H9 (cell line): Measurements from ENCODE around the gene LPAR1. TPM values are rescaled to one million over a fixed set of nuclear protein-coding genes. Genes with fewer than 3 reads are reported as not detected.

Experiments
- DNase-seq: peaks from one replicate; pipeline ENCODE4 v3.0.0-alpha.2; 2017
- H2AFZ ChIP-seq: one replicate; pipeline ENCODE4 v1.6.1; 2013; ENCODE audit warnings: mild to moderate bottlenecking, low read length, control low read depth, moderate library complexity
- H2AK5ac ChIP-seq: 2 replicates; pipeline ENCODE4 v1.6.1; 2013; ENCODE audit warnings: low read length, control low read depth, mixed read lengths; ENCODE audit not compliant: insufficient read length
- H2BK120ac ChIP-seq: one replicate; pipeline ENCODE4 v1.6.1; 2013; ENCODE audit warnings: low read depth, mild to moderate bottlenecking, low read length, control low read depth, inconsistent platforms; ENCODE audit not compliant: poor library complexity, severe bottlenecking
- H2BK12ac ChIP-seq: 2 replicates; pipeline ENCODE4 v1.6.1; 2013; ENCODE audit warnings: low read length, control low read depth, mixed read lengths, low read depth; ENCODE audit not compliant: insufficient read length
- H2BK15ac ChIP-seq: 2 replicates; pipeline ENCODE4 v1.6.1; 2013; ENCODE audit warnings: low read depth, low read length, control low read depth
- H2BK20ac ChIP-seq: one replicate; pipeline ENCODE4 v1.6.1; 2013; ENCODE audit warnings: low read depth, mild to moderate bottlenecking, low read length, control low read depth, inconsistent platforms; ENCODE audit not compliant: poor library complexity, severe bottlenecking
- H2BK5ac ChIP-seq: 2 replicates; pipeline ENCODE4 v1.6.1; 2013; ENCODE audit warnings: low read length, control low read depth, mixed read lengths; ENCODE audit not compliant: insufficient read length
- H3K14ac ChIP-seq: 2 replicates; pipeline ENCODE4 v1.6.1; 2013; ENCODE audit warnings: low read length, control low read depth; ENCODE audit not compliant: insufficient read depth
- H3K18ac ChIP-seq: 2 replicates; pipeline ENCODE4 v1.6.1; 2013; ENCODE audit warnings: low read depth, mild to moderate bottlenecking, mixed read lengths, low read length, control low read depth; ENCODE audit not compliant: insufficient read length
- H3K23ac ChIP-seq: 2 replicates; pipeline ENCODE4 v1.6.1; 2013; ENCODE audit warnings: low read length, control low read depth, mixed read lengths, low read depth; ENCODE audit not compliant: insufficient read length
- H3K23me2 ChIP-seq: 2 replicates; pipeline ENCODE4 v1.6.1; 2013; ENCODE audit warnings: low read depth, mild to moderate bottlenecking, mixed read lengths, low read length, control low read depth; ENCODE audit not compliant: insufficient read length, poor library complexity, severe bottlenecking
- H3K27ac ChIP-seq: 2 replicates; pipeline ENCODE4 v1.5.1; 2013; ENCODE audit warnings: low read length, control low read depth, mixed read lengths, low read depth; ENCODE audit not compliant: insufficient read length
- H3K27me3 ChIP-seq: 2 replicates; pipeline ENCODE4 v1.6.1; 2013; ENCODE audit warnings: low read length, control low read depth, inconsistent platforms; ENCODE audit not compliant: insufficient read depth
- H3K4ac ChIP-seq: 2 replicates; pipeline ENCODE4 v1.6.1; 2013; ENCODE audit warnings: low read depth, mild to moderate bottlenecking, control low read depth, inconsistent platforms, low read length, moderate library complexity
- H3K4me1 ChIP-seq: 2 replicates; pipeline ENCODE4 v1.6.1; 2013; ENCODE audit warnings: low read length, control low read depth, inconsistent platforms; ENCODE audit not compliant: insufficient read depth
- H3K4me2 ChIP-seq: 2 replicates; pipeline ENCODE4 v1.6.1; 2013; ENCODE audit warnings: low read length, control low read depth, mixed read lengths; ENCODE audit not compliant: insufficient read length, insufficient read depth
- H3K56ac ChIP-seq: 2 replicates; pipeline ENCODE4 v1.6.1; 2013; ENCODE audit warnings: low read depth, mild to moderate bottlenecking, mixed read lengths, low read length, control low read depth; ENCODE audit not compliant: insufficient read length
- H3K79me1 ChIP-seq: 2 replicates; pipeline ENCODE4 v1.6.1; 2013; ENCODE audit warnings: low read depth, mild to moderate bottlenecking, moderate library complexity, low read length, control low read depth, inconsistent platforms; ENCODE audit not compliant: insufficient read depth, poor library complexity, severe bottlenecking
- H3K79me2 ChIP-seq: 2 replicates; pipeline ENCODE4 v1.6.1; 2013; ENCODE audit warnings: low read length, control low read depth, inconsistent platforms; ENCODE audit not compliant: insufficient read depth
- H3K9ac ChIP-seq: 2 replicates; pipeline ENCODE4 v1.6.1; 2013; ENCODE audit warnings: low read length, control low read depth, mixed read lengths; ENCODE audit not compliant: insufficient read length; ENCODE audit errors: extremely low read depth
- H3K9me3 ChIP-seq: one replicate; pipeline ENCODE4 v1.6.1; 2013; ENCODE audit warnings: low read depth, low read length, inconsistent platforms; ENCODE audit not compliant: control insufficient read depth
- H3T11ph ChIP-seq: one replicate; pipeline ENCODE4 v1.6.1; 2013; ENCODE audit warnings: mild to moderate bottlenecking, low read length, control low read depth, inconsistent platforms
- H4K20me1 ChIP-seq: one replicate; pipeline ENCODE4 v1.6.1; 2013; ENCODE audit not compliant: control insufficient read depth, insufficient read length, insufficient read depth
- H4K5ac ChIP-seq: 2 replicates; pipeline ENCODE4 v1.6.1; 2013; ENCODE audit warnings: low read depth, mild to moderate bottlenecking, mixed read lengths, low read length, control low read depth; ENCODE audit not compliant: insufficient read length
- H4K8ac ChIP-seq: replicated peaks from 2 replicates; pipeline ENCODE4 v1.6.1; 2013; ENCODE audit warnings: low read length, control low read depth, mixed read lengths, low read depth; ENCODE audit not compliant: insufficient read length
- H4K91ac ChIP-seq: 2 replicates; pipeline ENCODE4 v1.6.1; 2013; ENCODE audit warnings: low read depth, mild to moderate bottlenecking, moderate library complexity, mixed read lengths, low read length, control low read depth; ENCODE audit not compliant: insufficient read length
- H3K27ac Mint-ChIP-seq, 3 experiments: 2 replicates in 2 of 3; 3 replicates in 1 of 3; pipeline ENCODE4 v1.8.0; 2020 to 2021; ENCODE audit warnings: mixed read lengths in 3 of 3, mild to moderate bottlenecking in 1 of 3, moderate library complexity in 1 of 3
- H3K27me3 Mint-ChIP-seq: 2 replicates; pipeline ENCODE4 v1.8.0; 2021; ENCODE audit warnings: low read depth, mild to moderate bottlenecking, moderate library complexity, mixed read lengths
- H3K36me3 Mint-ChIP-seq, 3 experiments: 2 replicates in 2 of 3; 3 replicates in 1 of 3; pipeline ENCODE4 v1.8.0; 2020 to 2021; ENCODE audit warnings: low read depth in 3 of 3, mixed read lengths in 3 of 3; ENCODE audit not compliant: insufficient read depth in 1 of 3
- H3K4me1 Mint-ChIP-seq, 2 experiments: 2 replicates each; pipeline ENCODE4 v1.8.0; 2020; ENCODE audit warnings: mixed read lengths in 2 of 2
- H3K4me3 Mint-ChIP-seq, 2 experiments: 2 replicates in 1 of 2; 3 replicates in 1 of 2; pipeline ENCODE4 v1.8.0; 2020 to 2021; ENCODE audit warnings: mild to moderate bottlenecking in 2 of 2, mixed read lengths in 2 of 2, moderate library complexity in 1 of 2
- H3K9me3 Mint-ChIP-seq, 2 experiments: 2 replicates in 1 of 2; 3 replicates in 1 of 2; pipeline ENCODE4 v1.8.0; 2020; ENCODE audit warnings: mild to moderate bottlenecking in 2 of 2, mixed read lengths in 2 of 2, moderate library complexity in 1 of 2
- WGBS: extraction: QIAGEN DNeasy Blood & Tissue Kit; methylation state at CpG from one replicate; pipeline ENCODE4 v1.1.7; 2013; ENCODE audit warnings: missing lambda C conversion rate, low lambda C conversion rate, mixed read lengths; ENCODE audit not compliant: insufficient read length; ENCODE audit errors: extremely low coverage; 5-methylcytosine and 5-hydroxymethylcytosine counted together
- total RNA-seq: library from RNA; stranded (reverse); gene quantifications from 2 replicates; pipeline ENCODE4 v1.2.1, GENCODE V29; 2021
- TF ChIP-seq, protein P1 (sequence below): fragments of 200-600 bp; sonication (generic); conservative IDR thresholded peaks from 3 replicates; pipeline ENCODE4 v1.8.0; 2021; ENCODE audit warnings: antibody characterized with exemption, mild to moderate bottlenecking

Gene LPAR1
- total RNA-seq, 1 experiment from 2014 or later = 1.3 TPM

DNA sequence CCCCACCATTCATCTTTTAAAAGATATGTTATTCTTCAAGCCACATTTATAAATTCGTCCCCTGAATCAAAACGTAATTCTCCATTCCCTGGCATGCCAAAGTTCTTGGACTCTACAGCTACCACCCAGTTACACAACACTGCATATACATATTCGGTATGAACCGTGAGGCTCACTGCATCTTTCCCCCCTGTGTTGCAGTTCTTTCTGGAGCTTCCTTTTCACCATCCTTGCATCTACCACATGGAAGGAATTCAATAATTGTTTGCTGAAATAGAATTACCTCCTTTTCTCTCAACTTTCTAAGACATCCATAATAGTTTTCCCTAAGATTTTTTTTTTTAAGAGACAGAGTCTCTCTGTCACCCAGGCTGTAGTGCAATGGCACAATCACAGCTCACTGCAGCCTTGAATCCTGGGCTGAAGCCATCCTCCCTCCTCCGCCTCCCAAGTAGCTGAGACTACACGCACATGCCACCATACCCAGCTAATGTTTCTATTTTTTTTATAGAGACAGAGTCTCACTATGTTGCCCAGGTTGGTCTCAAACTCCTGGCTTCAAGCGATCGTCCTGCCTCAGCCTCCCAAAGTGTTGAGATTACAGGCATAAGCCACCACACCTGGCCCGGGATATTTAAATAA is 3.3 kb downstream of the LPAR1 start:
- Histone ChIP-seq H3K4me1 (peaks cover 2% of the 10 kb centered on the region; the same call in 1 of the 2 replicates), H2BK5ac (no peak overlapping the region), H3K4me2 (no peak overlapping the region), H3K23ac (no peak overlapping the region), H4K5ac (no peak overlapping the region), H3K79me1 (no peaks in the 10 kb centered on the region), H2BK15ac (no peak overlapping the region), H3K9ac (no peak overlapping the region), H3K56ac (no peak overlapping the region), H4K8ac (no peak overlapping the region), H4K20me1 (no peaks in the 10 kb centered on the region), H2BK12ac (no peak overlapping the region), H3K27ac (no peak overlapping the region), H4K91ac (no peak overlapping the region), H2BK120ac (no peak overlapping the region), H3K27me3 (peaks cover 10% of the 10 kb centered on the region; the same call in 1 of the 2 replicates), H3K4ac (no peak overlapping the region), H2AK5ac (no peak overlapping the region), H3K23me2 (peaks cover 11% of the 10 kb centered on the region), H3K18ac (no peak overlapping the region), H3K9me3 (no peaks in the 10 kb centered on the region), H3T11ph (no peak overlapping the region), H2AFZ (no peak overlapping the region), H2BK20ac (no peak overlapping the region), H3K14ac (no peak overlapping the region), H3K79me2 (no peaks in the 10 kb centered on the region)
- H3K27me3 Mint-ChIP-seq = peaks cover 36% of the 10 kb centered on the region
- H3K36me3 Mint-ChIP-seq = no peaks in the 10 kb centered on the region; a peak in 1 of 7 replicates
- peaks cover 28 to 46% of the 10 kb centered on the region in 2 experiments for H3K4me1 Mint-ChIP-seq
- WGBS = no CpG with 5 or more reads among the region's 9 CpGs
- DNase-seq = no peak
- H3K27ac Mint-ChIP-seq = peak overlapping the region in 1 of 3 experiments; percentile 15; a peak in 1 of 7 replicates
- H3K4me3 Mint-ChIP-seq = no peak overlapping the region
- H3K9me3 Mint-ChIP-seq = peaks cover 0 to 2% of the 10 kb centered on the region in 2 experiments; a peak in 2 of 5 replicates
- TF ChIP-seq, protein P1, sequence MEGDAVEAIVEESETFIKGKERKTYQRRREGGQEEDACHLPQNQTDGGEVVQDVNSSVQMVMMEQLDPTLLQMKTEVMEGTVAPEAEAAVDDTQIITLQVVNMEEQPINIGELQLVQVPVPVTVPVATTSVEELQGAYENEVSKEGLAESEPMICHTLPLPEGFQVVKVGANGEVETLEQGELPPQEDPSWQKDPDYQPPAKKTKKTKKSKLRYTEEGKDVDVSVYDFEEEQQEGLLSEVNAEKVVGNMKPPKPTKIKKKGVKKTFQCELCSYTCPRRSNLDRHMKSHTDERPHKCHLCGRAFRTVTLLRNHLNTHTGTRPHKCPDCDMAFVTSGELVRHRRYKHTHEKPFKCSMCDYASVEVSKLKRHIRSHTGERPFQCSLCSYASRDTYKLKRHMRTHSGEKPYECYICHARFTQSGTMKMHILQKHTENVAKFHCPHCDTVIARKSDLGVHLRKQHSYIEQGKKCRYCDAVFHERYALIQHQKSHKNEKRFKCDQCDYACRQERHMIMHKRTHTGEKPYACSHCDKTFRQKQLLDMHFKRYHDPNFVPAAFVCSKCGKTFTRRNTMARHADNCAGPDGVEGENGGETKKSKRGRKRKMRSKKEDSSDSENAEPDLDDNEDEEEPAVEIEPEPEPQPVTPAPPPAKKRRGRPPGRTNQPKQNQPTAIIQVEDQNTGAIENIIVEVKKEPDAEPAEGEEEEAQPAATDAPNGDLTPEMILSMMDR = no peak
